ENCODE results near the gene ATP5F1D.
A peak's percentile ranks its signal among the peaks of the same experiment; 100 is the strongest.

DNA sequence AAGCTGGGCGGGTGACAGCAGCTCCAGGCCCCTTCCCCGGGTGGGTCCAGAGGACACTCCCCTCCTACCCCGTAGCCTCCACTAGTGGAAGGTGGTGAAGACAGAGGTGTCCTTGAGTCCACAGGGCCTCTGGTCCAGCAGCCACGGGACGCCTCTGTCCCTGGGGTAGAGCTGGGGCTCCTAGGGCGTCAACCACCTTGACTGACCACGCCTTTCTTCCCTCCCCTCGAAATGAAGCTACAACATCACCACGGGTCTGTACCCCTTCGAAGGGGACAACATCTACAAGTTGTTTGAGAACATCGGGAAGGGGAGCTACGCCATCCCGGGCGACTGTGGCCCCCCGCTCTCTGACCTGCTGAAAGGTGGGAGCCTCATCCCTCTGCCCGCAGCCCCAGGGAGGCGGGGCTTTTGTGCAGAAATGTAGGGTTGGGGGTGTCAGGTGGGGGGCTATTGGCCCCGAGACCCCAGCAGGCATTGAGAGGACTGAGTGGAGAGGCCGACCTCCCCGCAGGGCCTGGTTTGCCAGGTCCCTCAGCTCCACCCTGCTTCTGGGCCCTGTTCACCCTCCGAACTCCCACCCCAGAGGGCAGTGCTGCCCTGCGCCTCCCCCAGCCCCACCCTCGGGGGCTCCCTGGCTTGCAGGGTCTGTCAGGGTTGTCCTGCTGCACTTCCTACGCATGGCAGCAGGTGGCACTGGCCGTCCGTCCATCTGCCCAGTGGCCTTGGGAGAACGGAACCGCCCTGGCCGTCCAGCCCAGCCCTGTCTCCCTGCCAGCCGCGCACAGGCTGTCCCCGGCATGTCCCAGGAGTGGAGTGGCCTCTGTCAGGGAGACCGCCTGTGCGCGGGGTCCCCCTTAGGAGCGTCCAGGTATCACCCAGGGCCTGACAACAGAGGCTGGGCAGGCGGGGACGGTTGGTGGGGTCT, 20.3 kb upstream of the ATP5F1D start:
- TF ChIP-seq CTCF (IDR thresholded peaks at IDR 0.05) (peak in 1 of 2 donors; percentile 56), POLR2A (IDR thresholded peaks at IDR 0.05) (no peak), POLR2AphosphoS5 (IDR thresholded peaks at IDR 0.05) (no peak), EP300 (IDR thresholded peaks at IDR 0.05) (no peak)

All from suprapubic skin (tissue), 4 donors.